Ishikawa (cell line): Measurements from ENCODE around the gene VPS18.

Experiments
- CEBPB ChIP-seq: IDR thresholded peaks from 2 replicates; pipeline ENCODE4 v1.6.1; 2012
- CREB1 ChIP-seq: IDR thresholded peaks from 2 replicates; pipeline ENCODE4 v1.6.1; 2012; ENCODE audit warnings: low read depth
- EGR1 ChIP-seq: IDR thresholded peaks from 2 replicates; pipeline ENCODE4 v1.6.1; 2012
- EP300 ChIP-seq: IDR thresholded peaks from 2 replicates; pipeline ENCODE4 v1.6.1; 2012; ENCODE audit warnings: borderline replicate concordance
- FOXM1 ChIP-seq: IDR thresholded peaks from 2 replicates; pipeline ENCODE4 v1.6.1; 2012; ENCODE audit warnings: low read depth, borderline replicate concordance
- NFIC ChIP-seq: IDR thresholded peaks from 2 replicates; pipeline ENCODE4 v1.6.1; 2012
- RAD21 ChIP-seq: IDR thresholded peaks from 2 replicates; pipeline ENCODE4 v1.6.1; 2012; ENCODE audit warnings: low read depth
- TAF1 ChIP-seq: IDR thresholded peaks from 2 replicates; pipeline ENCODE4 v1.6.1; 2012; ENCODE audit warnings: low read depth, mild to moderate bottlenecking
- TCF12 ChIP-seq: IDR thresholded peaks from 2 replicates; pipeline ENCODE4 v1.6.1; 2012; ENCODE audit warnings: low read depth
- TEAD4 ChIP-seq: IDR thresholded peaks from 2 replicates; pipeline ENCODE4 v1.6.1; 2012
- USF1 ChIP-seq: IDR thresholded peaks from 2 replicates; pipeline ENCODE4 v1.6.1; 2012
- YY1 ChIP-seq: IDR thresholded peaks from 2 replicates; pipeline ENCODE4 v1.6.1; 2012; ENCODE audit warnings: low read depth
- ZBTB7A ChIP-seq: IDR thresholded peaks from 2 replicates; pipeline ENCODE4 v1.6.1; 2012; ENCODE audit warnings: low read depth
- TF ChIP-seq, protein P1 (sequence below): IDR thresholded peaks from 2 replicates; pipeline ENCODE4 v1.6.1; 2012; ENCODE audit warnings: low read depth, mild to moderate bottlenecking
- TF ChIP-seq, protein P2 (sequence below): IDR thresholded peaks from 2 replicates; pipeline ENCODE4 v1.6.1; 2012

VPS18 gene

DNA sequence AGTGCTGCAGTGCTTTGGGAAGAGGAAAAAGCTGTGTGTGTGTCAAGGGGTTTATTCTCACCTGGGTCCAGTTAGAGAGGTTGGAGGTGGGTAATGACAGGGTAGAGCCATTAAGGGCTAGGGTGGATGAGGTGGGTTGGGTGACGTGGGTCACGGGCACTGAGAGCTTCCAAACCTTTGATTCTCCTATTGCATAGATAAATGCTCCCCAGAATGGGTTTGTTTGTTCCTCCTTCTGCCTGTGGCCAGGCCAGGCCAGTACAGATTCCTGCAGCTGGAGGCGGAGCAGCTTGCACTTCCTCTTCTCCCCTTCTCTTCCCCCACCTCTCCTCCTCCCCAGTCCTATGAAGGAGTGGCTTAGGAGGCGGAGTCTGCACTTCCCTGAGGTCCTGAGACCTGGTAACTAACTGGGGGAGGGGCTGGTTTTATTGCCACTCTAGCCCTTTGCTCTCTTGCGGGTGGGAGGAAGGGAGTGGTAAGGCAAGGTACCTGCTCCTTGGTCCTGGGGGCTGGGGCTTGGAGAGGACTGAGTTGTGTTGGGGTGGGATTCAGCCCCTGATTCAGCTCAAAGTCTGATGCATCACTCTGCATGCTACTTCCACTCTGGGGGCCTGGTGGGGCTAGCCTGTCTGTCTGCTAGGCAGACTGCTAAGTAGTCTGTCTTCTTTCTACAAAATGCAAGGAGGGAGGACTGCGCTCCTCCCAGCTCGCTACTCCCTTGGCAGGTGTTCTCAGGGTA, 46.9 kb upstream of the VPS18 start:
- TF ChIP-seq, protein P1, sequence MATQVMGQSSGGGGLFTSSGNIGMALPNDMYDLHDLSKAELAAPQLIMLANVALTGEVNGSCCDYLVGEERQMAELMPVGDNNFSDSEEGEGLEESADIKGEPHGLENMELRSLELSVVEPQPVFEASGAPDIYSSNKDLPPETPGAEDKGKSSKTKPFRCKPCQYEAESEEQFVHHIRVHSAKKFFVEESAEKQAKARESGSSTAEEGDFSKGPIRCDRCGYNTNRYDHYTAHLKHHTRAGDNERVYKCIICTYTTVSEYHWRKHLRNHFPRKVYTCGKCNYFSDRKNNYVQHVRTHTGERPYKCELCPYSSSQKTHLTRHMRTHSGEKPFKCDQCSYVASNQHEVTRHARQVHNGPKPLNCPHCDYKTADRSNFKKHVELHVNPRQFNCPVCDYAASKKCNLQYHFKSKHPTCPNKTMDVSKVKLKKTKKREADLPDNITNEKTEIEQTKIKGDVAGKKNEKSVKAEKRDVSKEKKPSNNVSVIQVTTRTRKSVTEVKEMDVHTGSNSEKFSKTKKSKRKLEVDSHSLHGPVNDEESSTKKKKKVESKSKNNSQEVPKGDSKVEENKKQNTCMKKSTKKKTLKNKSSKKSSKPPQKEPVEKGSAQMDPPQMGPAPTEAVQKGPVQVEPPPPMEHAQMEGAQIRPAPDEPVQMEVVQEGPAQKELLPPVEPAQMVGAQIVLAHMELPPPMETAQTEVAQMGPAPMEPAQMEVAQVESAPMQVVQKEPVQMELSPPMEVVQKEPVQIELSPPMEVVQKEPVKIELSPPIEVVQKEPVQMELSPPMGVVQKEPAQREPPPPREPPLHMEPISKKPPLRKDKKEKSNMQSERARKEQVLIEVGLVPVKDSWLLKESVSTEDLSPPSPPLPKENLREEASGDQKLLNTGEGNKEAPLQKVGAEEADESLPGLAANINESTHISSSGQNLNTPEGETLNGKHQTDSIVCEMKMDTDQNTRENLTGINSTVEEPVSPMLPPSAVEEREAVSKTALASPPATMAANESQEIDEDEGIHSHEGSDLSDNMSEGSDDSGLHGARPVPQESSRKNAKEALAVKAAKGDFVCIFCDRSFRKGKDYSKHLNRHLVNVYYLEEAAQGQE, result no peak
- TF ChIP-seq ZBTB7A (no peak), TEAD4 (no peak), USF1 (no peak), YY1 (no peak), NFIC (no peak), EP300 (no peak), FOXM1 (no peak), TCF12 (no peak)

DNA sequence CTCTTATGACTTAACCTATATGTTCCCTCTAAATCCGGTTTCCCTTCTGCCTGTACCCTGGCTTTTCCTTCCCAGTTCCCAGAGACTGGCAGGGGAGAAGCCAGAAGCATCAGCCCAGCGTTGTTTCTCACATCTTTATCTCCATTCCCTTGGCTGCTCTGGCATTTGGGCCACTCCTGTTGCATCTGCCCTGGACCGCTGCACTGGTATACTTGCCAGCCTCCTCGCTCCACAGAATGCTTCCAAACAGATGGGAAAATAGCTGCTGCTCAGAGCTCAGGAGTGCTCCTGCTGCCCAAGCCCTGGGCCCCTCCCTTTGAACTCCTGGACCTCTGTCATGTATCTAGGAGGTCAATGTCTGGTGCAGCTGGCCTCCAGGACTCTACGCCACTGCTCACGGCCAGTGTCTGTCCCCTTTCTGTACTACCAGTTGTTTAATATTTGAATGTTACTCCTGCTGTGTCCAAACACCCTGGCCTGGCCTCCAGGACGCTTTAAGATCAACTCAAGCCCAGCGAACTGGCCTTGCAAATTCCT, 43.6 kb upstream of the VPS18 start:
- TF ChIP-seq EP300, result no peak
- TF ChIP-seq CREB1, result no peak
- TF ChIP-seq, protein P2, sequence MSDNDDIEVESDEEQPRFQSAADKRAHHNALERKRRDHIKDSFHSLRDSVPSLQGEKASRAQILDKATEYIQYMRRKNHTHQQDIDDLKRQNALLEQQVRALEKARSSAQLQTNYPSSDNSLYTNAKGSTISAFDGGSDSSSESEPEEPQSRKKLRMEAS, result no peak
- TF ChIP-seq EGR1, result no peak
- TF ChIP-seq CEBPB, result no peak
- no peak for TF ChIP-seq TAF1
- no peak for TF ChIP-seq YY1
- TF ChIP-seq NFIC, result no peak
- TF ChIP-seq, protein P1, result no peak
- TF ChIP-seq FOXM1, result no peak

GRCh38 chr15:40852529-40852928, 41.7 kb upstream of the VPS18 start:
- TF ChIP-seq YY1 (no peak), TEAD4 (no peak), RAD21 (no peak), TAF1 (no peak), NFIC (no peak), USF1 (no peak), ZBTB7A (no peak), TCF12 (no peak), CREB1 (no peak), FOXM1 (no peak), EGR1 (no peak), CEBPB (no peak), EP300 (no peak)
- TF ChIP-seq, protein P2, result no peak
- TF ChIP-seq, protein P1, result no peak

- TF ChIP-seq, protein P2, result no peak
- TF ChIP-seq TCF12, result no peak
- no peak for TF ChIP-seq EP300
- no peak for TF ChIP-seq CEBPB
- no peak for TF ChIP-seq EGR1
- no peak for TF ChIP-seq USF1
- TF ChIP-seq RAD21, result no peak
- TF ChIP-seq TAF1, result no peak
- TF ChIP-seq, protein P1, result no peak
- no peak for TF ChIP-seq NFIC
Observed at GRCh38 chr15:40853241-40853890, 40.9 kb upstream of the VPS18 start.
